GM19463 (cell line): ENCODE data around the gene ATP8B4.

Experiments used
- ATAC-seq: cut with Tn5 transposase; IDR thresholded peaks from one replicate; pipeline ENCODE4 v1.9.1; 2021; ENCODE audit warnings: mild to moderate bottlenecking, moderate library complexity; ENCODE audit not compliant: unreplicated experiment

Gene ATP8B4

DNA sequence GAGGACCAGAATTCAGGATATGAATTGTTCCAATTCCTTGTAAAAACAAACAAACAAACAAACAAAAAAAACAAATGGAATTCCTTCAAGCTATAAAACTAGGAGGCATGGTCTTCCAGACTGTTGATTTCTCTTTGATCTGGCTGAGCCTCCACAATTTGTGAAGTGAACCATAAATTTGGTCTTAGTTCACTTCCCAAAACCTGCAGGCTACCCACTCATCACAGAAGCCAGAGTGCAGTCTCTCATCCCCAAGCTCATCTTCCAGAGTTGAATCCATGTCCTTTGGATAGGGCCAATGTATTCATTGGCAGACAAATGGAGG lies 294.3 kb downstream of the ATP8B4 start:
- ATAC-seq = no peak

DNA sequence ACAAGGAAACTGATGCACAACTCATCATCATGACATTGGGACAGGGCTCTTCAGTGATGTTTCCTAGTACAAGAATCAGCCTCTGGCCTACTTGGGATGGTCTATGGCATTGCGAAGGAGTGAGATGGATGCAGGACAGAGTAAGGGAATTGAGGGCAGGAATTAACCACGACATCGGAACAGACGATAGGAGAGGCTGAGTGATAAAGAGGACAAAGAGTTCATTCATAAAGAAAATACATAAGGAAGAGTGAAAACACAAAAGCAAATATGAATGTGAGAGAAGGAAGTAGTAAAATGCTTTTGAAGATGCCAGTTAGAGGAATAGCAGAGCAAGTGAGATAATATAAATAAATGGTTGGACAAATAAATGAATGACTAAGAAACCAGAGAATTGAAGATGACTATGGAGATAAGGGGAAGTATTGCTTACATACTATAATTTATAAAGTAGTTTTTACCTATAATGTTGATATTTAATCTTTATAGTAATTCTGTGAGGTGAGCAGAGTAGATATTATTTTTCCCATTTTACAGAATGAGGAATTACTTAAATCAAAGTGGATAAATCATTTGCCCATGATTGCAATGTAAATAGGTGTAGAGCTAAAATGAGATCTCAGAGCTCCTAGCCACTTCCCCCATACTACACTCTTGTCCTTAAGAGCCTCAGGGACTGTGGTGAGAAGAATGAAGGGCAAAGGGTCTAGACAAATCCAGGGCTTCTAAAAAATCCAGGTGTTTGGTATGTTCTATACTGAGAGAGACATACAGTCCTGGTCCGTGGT lies 294.9 kb downstream of the ATP8B4 start:
- ATAC-seq = no peak

DNA sequence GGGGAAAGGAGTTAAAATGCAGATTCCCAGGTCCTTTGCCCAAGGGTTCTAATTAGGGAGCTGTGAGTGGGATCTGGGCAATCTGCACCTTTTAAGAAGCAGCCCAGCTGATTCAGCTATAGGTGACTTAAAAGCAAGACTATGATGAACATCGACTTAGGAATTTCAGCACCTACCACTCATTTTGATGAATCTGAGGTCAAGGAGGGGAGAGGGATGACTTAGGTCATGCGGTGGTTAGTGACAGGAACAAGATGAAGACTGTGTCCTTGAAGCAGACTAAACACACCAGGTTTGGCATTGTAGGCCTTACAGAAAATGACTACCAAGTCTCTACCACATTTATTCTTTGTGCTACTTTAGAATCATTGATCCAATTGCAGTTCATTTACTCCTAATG lies 301.9 kb downstream of the ATP8B4 start:
- no peak for ATAC-seq

DNA sequence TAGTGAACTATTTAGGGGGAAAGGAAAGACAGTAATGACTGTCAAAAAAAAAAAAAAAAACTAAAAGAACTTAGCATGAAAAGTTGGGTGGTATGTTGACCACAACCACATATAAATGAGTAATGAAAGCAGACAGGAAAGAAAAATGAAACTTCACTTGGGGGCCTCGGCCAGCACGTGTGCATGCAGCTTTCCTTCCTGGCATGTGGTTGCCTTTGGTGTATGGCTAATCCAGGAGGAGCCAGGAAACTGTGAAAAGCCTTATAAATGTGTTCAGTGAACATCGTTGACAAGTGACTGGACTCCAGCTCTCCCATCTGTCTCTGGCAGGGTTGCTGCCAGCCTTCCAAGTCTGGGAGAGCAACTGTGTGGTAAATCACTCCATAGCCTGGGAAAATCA lies 303.1 kb downstream of the ATP8B4 start:
- peak; percentile 86 for ATAC-seq

DNA sequence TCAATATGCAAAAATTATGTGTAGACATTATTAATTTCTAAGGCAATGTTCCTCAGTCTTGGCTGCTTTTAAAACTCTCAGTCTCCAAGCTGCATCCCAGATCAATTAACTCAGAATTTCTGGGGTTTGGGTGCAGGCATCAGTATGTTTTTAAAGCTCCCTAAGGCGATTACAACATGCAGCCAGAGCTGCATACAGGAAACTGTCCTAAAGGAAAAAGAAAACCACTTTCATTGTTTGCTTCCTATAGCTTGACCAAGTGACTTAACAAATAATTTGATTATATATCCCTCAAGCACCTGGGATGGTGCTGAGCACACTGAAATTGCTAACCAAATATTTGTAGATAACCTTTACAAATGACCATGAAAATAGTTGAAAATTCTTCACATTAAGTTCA lies 303.5 kb downstream of the ATP8B4 start:
- no peak for ATAC-seq

DNA sequence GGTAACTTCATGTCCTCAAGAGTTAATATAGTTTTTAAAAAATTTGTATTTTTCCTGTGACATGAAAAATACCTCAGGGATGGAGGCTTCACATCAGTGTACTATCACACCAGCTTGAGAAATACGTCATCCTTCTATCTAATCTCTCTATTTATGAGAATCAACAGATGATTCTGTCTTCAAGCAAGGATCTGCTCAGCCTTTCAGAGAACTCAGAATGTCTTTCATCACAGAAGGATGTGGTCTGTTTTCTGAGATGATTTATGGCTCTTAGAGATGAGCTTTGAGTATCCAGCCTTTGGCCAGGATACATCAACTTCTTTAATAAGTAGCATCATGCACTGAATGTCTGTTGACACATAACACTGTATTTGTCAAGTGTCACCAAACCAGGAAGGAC lies 304.3 kb downstream of the ATP8B4 start:
- ATAC-seq = no peak

DNA sequence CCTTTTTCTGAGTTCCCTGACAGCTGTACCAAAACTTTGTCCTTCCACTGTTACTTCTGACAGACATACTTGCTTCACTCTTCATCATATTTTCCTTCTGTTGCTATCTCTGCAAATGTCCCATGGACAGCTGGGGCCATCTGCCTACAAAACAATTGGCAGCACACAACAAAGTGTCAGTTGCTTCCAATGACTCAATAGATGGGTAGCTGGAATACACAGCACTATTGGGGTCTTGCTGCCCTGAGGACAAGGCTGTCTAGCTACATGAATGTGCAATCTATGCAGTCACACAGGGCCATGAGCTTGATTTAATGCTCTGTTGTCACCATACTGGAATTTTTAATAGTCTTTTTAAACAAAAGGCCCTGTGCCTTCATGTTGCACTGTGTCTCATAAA lies 305.4 kb downstream of the ATP8B4 start:
- no peak for ATAC-seq

DNA sequence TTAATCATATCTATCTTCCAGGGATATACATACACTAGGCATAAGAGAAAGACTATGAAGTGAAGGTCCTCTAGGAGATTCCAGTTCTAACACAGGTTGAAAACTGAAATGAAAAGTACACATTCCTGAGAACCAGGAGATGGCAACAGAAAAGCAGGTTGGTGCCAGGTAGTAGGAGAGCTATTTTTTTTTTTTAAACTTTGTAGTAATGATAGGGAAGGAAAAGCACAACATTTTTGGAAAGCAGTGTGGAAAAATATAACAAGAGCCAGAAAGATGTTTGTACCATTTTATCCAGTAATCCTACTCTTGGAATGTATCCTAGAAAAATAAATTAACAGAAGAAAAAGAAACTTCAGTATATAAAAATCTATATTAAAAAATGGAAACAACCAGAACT lies 308.3 kb downstream of the ATP8B4 start:
- ATAC-seq = no peak

DNA sequence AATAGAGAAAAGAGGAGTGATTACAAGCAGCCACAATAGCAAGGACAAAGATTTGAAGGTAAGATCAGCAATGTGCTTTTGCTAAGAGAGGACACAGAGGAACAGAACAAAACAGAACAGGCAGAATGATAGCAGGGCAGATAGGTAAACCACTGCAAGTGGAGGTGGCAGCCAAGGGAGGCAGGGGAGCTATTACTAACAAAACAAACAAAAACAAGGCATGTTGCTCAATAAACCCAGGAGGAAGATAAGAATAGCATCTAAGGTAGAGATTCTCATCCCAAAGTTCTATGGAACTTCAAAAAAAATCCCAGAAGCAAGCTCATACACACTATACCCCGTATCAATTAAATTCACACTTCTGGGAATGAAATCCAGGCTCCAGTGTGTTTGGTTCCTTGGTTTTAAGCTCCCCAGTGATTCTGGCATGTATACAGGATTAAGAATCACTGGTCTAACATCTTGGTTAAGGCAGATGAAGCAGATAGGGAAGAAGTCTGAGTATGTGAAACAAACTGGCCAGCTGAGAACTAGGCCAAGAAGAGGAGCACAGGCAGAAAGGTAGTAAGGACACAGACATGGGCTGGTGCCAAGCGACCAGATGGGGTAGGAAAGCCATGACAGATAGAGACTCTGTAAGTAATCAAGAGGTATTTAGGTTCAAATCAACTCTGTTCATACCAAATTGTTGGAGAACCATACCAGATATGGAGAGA lies 309.0 kb downstream of the ATP8B4 start:
- ATAC-seq = no peak

DNA sequence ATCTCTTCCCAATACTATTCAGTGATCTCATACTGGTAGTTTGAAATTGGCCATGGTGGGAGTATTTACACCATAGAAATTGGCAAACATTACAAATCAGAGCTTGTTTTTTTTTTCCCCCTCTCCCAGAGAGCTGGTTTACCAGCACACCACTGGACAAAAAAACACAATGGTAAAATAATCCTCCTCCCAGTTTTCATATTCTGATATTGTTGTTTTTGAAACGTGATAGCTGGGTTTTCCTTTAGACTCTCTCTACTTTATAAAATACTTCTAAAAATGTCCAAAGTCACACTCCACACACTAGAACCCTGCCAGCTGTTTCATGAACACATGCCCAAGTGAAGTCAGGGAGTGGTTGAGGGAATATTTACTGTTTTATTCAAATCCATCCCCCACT lies 310.7 kb downstream of the ATP8B4 start:
- ATAC-seq = no peak
